T-helper 2 cell treated with Interferon-gamma antibody and Interleukin-4, amounts not matched to agents 100 ng/mL and 5 ng/mL, for 36 hours (primary cell): ENCODE results near the gene ADAM10. TPM values are rescaled to one million over a fixed set of nuclear protein-coding genes. Genes with fewer than 3 reads are reported as not detected.

Source experiments
- intact Hi-C: fragments of 100-400 bp; cut with micrococcal nuclease; formaldehyde crosslinking; loops from one replicate; pipeline ENCODE4 v1.15.1; 2023
- total RNA-seq: library from RNA; stranded (reverse); gene quantifications from 2 replicates; pipeline ENCODE4 v1.2.3, GENCODE V29; 2022

The ADAM10 gene
- total RNA-seq, 1 donor from 2014 or later: 166 TPM

- intact Hi-C loops: no loop called here
Observed at GRCh38 chr15:58717357-58717756, 32.1 kb downstream of the ADAM10 start.

GRCh38 chr15:58716027-58716426 lies 33.5 kb downstream of the ADAM10 start:
- intact Hi-C loops: no loop called here

GRCh38 chr15:58715266-58715917 lies 34.1 kb downstream of the ADAM10 start:
- intact Hi-C loops: no loop called here

- intact Hi-C loops: no loop called here
Observed at GRCh38 chr15:58710701-58711100, 38.8 kb downstream of the ADAM10 start.

GRCh38 chr15:58707397-58707796 lies 42.1 kb downstream of the ADAM10 start:
- intact Hi-C loops: loop anchor here (1.0 kb wide), 1 partner anchor 8 kb away; no protein-coding TSS in a partner anchor

- intact Hi-C loops: no loop called here
Observed at GRCh38 chr15:58705105-58705504, 44.4 kb downstream of the ADAM10 start.

- intact Hi-C loops: no loop called here
Observed at GRCh38 chr15:58704155-58704865, 45.2 kb downstream of the ADAM10 start.

GRCh38 chr15:58703610-58704009 lies 45.9 kb downstream of the ADAM10 start:
- intact Hi-C loops: no loop called here

GRCh38 chr15:58702233-58702632 lies 47.3 kb downstream of the ADAM10 start:
- intact Hi-C loops: no loop called here

- intact Hi-C loops: no loop called here
Observed at GRCh38 chr15:58701376-58701775, 48.1 kb downstream of the ADAM10 start.

- intact Hi-C loops: loop anchor here (1.0 kb wide), 1 partner anchor 8 kb away; no protein-coding TSS in a partner anchor
Observed at GRCh38 chr15:58699769-58700168, 49.7 kb downstream of the ADAM10 start.

- intact Hi-C loops: loop anchor here (1.0 kb wide), 1 partner anchor 8 kb away; no protein-coding TSS in a partner anchor
Observed at GRCh38 chr15:58698887-58699641, 50.4 kb downstream of the ADAM10 start.

- intact Hi-C loops: no loop called here
Observed at GRCh38 chr15:58697220-58697619, 52.3 kb downstream of the ADAM10 start.

- intact Hi-C loops: no loop called here
Observed at GRCh38 chr15:58696738-58697137, 52.8 kb downstream of the ADAM10 start.

GRCh38 chr15:58694641-58695398 lies 54.7 kb downstream of the ADAM10 start:
- intact Hi-C loops: no loop called here

- intact Hi-C loops: no loop called here
Observed at GRCh38 chr15:58690703-58691102, 58.8 kb downstream of the ADAM10 start.

GRCh38 chr15:58689646-58690045 lies 59.9 kb downstream of the ADAM10 start:
- intact Hi-C loops: no loop called here

- intact Hi-C loops: no loop called here
Observed at GRCh38 chr15:58686286-58686685, 63.2 kb downstream of the ADAM10 start.

- intact Hi-C loops: no loop called here
Observed at GRCh38 chr15:58684751-58685150, 64.8 kb downstream of the ADAM10 start.

GRCh38 chr15:58684036-58684710 lies 65.3 kb downstream of the ADAM10 start:
- intact Hi-C loops: no loop called here

GRCh38 chr15:58682234-58682633 lies 67.3 kb downstream of the ADAM10 start:
- intact Hi-C loops: no loop called here
